GM18508 (cell line): ENCODE results near the gene VASH1.
"Not testable (repeated sequence)": the region's sequence is repeated elsewhere in the genome, so short reads cannot be mapped to it uniquely, and the experiment has no call there.

Experiments
- ATAC-seq: cut with Tn5 transposase; IDR thresholded peaks from one replicate; pipeline ENCODE4 v1.9.1; 2021; ENCODE audit warnings: moderate number of reproducible peaks; ENCODE audit not compliant: insufficient read depth, unreplicated experiment

Gene VASH1

DNA sequence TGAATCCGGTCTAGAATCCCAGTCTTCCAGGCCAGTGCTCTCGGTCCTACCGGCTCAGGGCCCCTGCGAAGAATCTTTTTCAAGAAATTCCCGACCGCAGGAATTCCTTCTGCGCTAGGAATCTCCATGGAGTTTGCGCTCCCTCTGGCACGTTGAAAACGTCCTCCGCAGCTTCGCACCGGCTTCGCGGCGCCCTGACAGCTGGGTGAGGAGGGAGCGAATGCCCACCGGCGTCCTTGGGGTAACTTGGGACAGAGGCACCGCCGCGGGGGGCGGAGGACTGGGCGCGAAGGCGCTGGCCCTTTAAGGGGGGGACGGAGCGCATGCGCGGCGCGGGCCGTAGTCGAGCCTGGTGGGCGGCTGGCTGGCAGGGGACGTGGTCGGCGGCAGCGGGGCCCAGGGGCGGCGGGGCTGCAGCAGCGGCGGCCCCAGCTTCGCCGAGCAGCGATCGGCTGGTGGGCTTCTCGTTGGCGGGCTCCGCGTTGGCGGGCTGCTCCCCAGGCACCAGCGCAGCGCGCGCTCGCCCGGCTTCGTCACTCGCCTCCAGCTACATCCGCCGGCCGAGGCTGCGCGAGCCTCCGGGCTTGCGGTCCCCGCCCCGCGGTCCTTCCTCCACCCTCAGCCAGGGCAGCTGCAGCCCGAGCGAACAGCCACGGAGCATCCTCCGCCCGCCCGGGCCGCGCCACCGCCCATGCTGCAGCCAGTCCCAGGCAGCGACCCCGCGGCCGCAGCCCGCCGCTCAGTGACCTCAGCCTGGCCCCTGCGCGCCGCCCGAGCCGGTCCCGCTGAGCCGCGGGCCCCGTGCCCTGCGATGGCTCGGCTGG lies at the start of gene VASH1:
Gene VASH1 (plus strand): TSS at position 333 of the 824 bp plus-strand sequence. CDS start 1,354 bp downstream, outside the sequence.
- no peak for ATAC-seq

- no peak for ATAC-seq
Observed at GRCh38 chr14:76713121-76713520, 48.1 kb upstream of the VASH1 start.

DNA sequence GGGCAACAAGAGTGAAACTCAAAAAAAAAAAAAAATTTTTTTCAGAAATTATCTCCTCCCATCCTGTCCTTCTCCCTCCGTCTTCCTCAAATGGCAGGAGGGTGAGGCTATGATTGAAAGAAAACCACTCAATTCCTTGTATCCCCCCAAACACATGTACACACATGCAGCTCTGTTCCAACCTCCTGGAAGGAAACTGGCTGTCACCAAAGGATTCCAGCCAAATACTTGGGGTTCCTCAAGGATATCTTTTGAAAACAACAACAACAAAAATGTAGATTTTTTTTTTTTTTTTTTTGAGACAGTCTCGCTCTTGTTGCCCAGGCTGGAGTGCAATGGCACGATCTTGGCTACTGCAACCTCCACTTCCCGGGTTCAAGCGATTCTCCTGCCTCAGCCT lies 46.8 kb upstream of the VASH1 start:
- no peak for ATAC-seq

DNA sequence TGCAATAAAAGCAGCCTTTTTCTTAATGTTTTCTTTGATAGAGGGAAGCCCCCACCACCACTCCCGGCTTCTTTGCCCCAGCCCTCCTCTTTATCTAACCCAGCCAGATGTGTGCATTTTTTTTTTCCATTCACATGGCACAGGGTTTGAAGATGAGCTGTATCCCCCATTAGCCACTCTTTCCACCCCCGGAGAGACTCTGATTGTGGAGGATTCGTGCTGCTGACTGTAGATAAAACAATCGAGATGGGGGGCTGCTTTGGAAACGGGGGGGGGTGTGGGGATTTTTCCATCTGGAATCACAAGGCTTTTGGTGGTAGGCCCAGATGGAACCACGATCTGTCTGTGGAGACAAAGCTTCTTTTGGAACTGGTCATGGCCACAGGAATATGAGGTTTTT lies 46.2 kb upstream of the VASH1 start:
- no peak for ATAC-seq

GRCh38 chr14:76715511-76716081 lies 45.7 kb upstream of the VASH1 start:
- ATAC-seq, result no peak

- ATAC-seq, result no peak
Observed at GRCh38 chr14:76716285-76716684, 45.0 kb upstream of the VASH1 start.

DNA sequence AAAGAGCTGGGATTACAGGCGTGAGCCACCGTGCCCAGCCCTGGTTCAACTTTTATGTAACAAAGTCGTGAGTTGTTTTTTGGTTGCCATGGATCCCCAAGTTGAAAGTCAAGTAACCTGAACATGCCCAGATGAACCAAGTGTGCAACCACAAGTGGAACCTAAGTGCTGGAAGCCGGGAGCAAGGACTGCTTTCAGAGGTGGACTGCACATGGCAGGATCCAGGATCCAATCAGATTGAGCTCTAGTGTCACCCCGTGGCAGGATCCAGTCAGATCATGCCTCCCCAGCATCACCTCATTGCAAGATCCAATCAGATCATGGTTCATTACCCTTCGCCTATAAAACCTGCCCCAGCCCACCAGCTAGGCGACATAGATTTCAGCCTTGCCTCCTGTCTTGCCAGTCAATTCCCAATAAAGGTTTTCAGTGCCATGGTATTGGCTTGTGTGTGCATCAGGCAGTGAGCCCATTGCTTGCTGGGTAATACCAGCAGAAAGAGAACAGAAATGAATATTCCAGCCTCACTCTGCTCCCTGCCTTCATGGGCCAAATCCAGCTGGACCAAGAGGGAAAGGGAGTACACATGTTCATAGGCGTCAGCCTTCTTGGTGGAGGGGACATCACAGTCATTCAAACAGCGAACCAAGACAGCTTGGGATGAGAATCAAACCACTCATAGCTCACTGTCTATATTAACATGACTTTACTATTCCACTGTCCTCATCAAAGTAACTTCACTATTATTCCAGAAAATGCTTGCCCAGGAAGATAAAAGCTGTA lies 43.6 kb upstream of the VASH1 start:
- ATAC-seq, result no peak

DNA sequence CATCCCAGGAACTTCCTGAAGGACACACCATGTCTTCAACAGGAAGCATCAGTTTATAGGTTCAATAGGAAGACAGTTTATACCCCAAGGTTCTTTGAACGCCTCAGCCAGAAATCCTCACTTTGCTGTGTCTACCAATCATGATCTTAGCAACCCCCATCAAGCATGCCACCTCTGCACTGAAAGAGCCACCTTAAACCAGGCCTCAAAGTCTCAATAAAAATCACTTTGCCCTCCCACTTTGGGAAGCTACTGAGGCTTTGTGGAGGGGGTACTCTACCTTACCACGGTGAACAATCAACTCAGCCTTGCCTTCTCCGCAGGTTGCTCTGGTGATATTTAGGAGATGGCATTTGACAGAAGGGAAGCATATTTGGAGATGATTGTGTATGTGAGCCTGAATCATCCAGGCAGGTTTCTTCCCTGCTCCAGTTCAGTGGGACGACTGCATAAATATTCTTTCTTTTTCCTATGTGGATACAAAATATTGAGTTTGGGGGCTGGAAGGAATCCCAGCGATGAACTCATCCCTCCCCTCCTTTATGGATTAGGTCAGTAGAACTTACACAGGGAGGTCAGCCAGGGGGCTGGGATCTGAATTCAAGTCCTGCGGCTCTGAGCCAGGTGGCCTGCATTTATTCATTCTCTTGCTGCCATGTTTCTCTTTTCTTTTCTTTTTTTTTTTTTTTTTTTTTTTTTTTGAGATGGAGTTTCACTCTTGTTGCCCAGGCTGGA lies 42.8 kb upstream of the VASH1 start:
- ATAC-seq, result no peak

GRCh38 chr14:76719666-76720065 lies 41.6 kb upstream of the VASH1 start:
- ATAC-seq, result no peak

- ATAC-seq, result no peak
Observed at GRCh38 chr14:76720382-76720813, 40.9 kb upstream of the VASH1 start.

DNA sequence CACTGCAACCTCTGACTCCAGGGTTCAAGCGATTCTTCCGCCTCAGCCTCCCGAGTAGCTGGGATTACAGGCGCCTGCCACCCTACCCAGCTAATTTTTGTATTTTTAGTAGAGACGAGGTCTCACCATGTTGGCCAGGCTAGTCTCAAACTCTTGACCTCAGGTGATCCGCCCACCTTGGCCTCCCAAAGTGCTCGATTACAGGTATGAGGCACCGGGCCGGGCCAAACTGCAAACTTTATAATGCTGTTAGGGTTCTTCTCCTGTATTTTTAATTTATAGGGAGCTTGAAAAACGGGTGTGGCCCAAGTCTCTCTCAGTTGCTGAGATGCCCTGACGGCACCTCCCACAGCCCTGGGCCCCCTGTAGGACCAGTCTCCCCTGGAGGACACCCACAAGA lies 39.8 kb upstream of the VASH1 start:
- not testable (repeated sequence) for ATAC-seq

- no peak for ATAC-seq
Observed at GRCh38 chr14:76724651-76725550, 36.4 kb upstream of the VASH1 start.

GRCh38 chr14:76726551-76726970 lies 34.7 kb upstream of the VASH1 start:
- no peak for ATAC-seq

GRCh38 chr14:76727384-76727783 lies 33.9 kb upstream of the VASH1 start:
- ATAC-seq, result no peak

- ATAC-seq, result no peak
Observed at GRCh38 chr14:76727901-76728300, 33.4 kb upstream of the VASH1 start.

DNA sequence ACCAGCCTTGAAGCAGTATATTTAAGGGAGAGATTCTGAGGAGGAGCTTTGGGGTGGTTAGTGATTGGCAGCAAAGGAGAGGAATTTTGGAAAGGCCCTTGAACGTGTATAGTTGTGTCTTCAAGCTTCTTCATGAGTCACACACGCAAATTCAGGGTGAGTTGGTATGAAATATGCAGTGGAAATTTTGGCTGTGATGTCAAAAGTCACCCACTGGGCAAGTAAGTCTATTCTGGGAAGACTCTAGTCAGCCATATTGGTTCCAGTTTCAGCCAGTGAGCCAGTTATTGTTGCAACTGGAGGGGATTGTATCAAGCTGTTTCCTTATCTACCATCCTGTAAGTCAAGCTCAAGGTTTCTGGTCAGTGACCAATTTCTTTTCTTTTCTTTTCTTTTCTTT lies 32.0 kb upstream of the VASH1 start:
- no peak for ATAC-seq

DNA sequence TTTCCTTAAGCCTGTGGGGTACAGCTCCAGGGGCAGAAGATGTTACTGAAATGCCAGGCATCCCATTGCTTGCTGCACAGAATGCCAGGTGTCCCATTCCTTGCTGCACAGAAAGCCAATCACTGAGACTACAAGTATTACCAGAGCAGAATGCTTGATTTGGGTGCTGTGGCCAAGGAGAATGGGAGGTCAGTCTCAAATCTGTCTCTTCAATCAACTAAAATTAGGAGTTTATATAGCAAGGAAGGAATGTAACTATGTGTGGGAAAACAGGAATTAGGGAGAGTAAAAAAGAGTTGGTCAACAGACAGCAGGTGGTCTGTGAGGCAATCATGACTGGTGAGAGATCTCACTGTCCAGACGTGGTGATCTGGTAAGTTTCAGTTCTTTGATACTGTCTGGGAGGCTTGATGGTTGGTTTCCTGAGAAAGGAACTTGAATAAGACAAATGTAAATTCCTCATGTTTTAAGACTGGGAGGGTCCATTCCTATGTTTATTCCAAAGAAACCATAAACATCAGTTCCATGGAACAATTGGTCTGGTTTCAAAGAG lies 31.2 kb upstream of the VASH1 start:
- ATAC-seq, result no peak

GRCh38 chr14:76734501-76734900 lies 26.8 kb upstream of the VASH1 start:
- ATAC-seq, result not testable (repeated sequence)

DNA sequence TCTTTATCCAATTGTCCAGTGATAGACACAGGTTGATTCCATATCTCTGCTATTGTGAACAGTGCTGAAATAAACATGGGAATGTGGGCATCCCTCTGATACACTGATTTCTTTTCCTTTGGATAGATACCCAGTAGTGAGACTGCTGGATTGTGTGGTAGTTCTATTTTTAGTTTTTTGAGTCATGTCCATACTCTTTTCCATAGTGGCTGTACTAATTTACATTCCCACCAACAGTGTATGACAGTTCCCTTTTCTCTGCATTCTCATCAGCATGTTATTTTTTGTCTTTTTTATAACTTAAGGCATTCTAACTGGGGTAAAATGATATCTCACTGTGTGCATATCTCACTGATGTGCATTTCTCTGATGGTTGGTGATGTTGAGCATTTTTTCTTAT lies 24.8 kb upstream of the VASH1 start:
- ATAC-seq, result no peak
